ENCODE measurements around the gene LYST.

DNA sequence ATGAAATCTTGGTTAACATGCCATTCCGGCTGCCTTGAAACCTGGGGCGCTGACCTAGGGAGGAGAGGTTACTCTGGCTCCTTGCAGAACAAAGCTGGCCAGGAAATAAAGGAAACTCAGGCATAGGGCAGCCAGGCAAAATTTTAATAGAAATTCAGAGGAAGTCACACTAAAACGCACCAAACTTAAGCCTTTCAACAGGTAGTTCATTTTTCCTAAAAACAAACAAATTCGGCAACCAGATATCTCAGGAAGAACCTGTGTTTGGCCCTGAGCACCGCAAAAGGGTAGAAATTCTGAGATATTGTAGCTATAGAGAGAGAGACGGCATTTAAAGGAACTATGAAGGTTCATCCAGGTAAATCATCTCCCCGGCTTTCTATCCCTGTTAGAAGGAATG, 13.1 kb downstream of the LYST start:
- TF ChIP-seq EZH2 (IDR thresholded peaks at IDR 0.05; ENCODE audit: borderline replicate concordance, low read length) = no peak
- TF ChIP-seq, protein P1, sequence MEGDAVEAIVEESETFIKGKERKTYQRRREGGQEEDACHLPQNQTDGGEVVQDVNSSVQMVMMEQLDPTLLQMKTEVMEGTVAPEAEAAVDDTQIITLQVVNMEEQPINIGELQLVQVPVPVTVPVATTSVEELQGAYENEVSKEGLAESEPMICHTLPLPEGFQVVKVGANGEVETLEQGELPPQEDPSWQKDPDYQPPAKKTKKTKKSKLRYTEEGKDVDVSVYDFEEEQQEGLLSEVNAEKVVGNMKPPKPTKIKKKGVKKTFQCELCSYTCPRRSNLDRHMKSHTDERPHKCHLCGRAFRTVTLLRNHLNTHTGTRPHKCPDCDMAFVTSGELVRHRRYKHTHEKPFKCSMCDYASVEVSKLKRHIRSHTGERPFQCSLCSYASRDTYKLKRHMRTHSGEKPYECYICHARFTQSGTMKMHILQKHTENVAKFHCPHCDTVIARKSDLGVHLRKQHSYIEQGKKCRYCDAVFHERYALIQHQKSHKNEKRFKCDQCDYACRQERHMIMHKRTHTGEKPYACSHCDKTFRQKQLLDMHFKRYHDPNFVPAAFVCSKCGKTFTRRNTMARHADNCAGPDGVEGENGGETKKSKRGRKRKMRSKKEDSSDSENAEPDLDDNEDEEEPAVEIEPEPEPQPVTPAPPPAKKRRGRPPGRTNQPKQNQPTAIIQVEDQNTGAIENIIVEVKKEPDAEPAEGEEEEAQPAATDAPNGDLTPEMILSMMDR (IDR thresholded peaks at IDR 0.05; ENCODE audit: low read length) = no peak

Measured in OCI-LY1 (cell line).